Middle frontal gyrus (tissue), 1 donor: ENCODE measurements around the gene ARL13A.
"Not testable (repeated sequence)": the region's sequence is repeated elsewhere in the genome, so short reads cannot be mapped to it uniquely, and the experiment has no call there.

Experiments
- DNase-seq: peaks from one replicate; pipeline ENCODE4 v3.0.0-alpha.2; 2015; ENCODE audit warnings: low spot score; ENCODE audit errors: extremely low spot score

Gene ARL13A

DNA sequence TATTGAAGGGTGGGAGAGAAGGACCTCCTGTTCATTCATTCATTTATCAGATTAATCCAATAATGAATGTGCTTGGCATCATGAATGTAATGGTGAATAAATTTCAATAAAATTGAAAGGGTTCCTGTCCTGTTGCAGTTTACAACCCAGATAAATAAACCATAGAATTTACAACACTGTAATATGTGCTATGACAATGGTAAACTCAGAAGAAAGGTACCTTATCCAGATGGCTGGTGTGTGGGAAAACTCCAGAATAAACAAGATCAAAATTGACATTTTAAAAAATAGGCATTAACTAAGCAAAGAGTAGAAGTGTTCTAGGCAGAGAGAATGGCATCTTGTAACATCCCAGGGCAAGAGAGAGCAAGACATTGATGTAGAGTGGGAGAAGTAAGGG, 15.3 kb downstream of the ARL13A start:
- no peak for DNase-seq

- DNase-seq: no peak
Observed at GRCh38 chrX:100990139-100990538, 20.6 kb downstream of the ARL13A start.

- no peak for DNase-seq
Observed at GRCh38 chrX:100994352-100995281, 25.1 kb downstream of the ARL13A start.

- peak; percentile 9 for DNase-seq
Observed at GRCh38 chrX:100995469-100995868, 26.0 kb downstream of the ARL13A start.

- no peak for DNase-seq
Observed at GRCh38 chrX:100999451-100999850, 29.9 kb downstream of the ARL13A start.

GRCh38 chrX:101009090-101009489, 39.6 kb downstream of the ARL13A start:
- DNase-seq: no peak

- DNase-seq: not testable (repeated sequence)
Observed at GRCh38 chrX:101012031-101012430, 42.5 kb downstream of the ARL13A start.

DNA sequence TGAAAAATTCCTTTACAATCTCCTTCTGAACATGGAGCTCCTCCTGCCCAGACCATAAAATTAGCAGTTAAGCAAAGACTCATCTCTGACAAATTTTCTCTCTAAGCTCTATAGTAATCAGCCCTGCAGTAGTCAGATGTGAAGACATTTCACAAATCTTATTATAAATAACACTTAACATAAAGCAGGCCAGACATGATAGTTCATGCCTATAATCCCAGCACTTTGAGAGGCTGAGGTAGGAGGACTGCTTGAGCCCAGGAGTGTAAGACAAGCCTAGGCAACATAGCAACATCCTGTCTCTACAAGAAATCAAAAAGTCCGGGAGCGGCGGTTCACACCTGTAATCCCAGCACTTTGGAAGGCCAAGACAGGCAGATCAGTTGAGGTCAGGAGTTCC, 52.5 kb downstream of the ARL13A start:
- DNase-seq: no peak

GRCh38 chrX:101025126-101025525, 55.6 kb downstream of the ARL13A start:
- DNase-seq: no peak

- DNase-seq: no peak
Observed at GRCh38 chrX:101028562-101028961, 59.1 kb downstream of the ARL13A start.

DNA sequence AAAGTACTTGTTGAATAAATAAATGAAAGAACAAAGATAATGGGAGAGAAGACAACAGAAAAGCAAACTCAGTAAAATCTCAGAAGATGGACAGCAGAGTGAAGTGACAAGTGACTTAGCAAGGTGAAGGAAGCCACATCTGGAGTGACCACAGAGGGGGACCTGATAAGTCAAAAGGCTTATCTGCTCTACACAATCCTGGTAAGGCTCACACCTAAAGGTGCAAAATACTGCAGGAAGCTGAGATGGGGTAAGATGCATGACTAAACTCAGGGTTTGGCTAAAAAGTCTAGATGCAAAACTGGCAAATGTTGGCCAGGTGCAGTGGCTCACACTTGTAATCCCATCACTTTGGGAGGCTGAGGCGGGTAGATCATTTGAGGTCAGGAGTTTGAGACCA, 60.2 kb downstream of the ARL13A start:
- DNase-seq: no peak

DNA sequence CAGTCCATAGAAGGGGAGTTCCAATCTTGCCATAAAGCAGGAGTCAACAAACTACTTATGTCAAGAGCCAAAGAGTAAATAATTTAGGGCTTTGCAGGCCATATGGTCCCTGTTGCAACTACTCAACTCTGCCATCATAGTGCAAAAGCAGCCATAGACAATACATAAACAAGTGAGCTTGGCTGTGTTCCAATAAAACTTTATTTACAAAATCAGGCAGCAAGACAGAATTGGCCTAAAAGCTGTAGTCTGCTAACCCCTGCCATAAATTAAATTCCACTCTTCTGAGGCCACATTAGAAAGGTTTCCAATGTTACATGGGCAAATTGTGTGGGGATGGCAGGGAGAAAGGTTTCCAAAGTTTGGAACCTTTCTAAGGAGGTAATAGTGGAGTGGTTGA, 67.7 kb downstream of the ARL13A start:
- DNase-seq: no peak

- DNase-seq: no peak
Observed at GRCh38 chrX:101040197-101040596, 70.7 kb downstream of the ARL13A start.
